Mesenchymal stem cell (in vitro differentiated cells and primary cell): Measurements from ENCODE around the gene RTP5.

Experiments used
- DNase-seq: peaks from one replicate; pipeline ENCODE4 v3.0.0-alpha.2; 2013
- H2AFZ ChIP-seq: one replicate; pipeline ENCODE4 v1.6.1; 2013; ENCODE audit warnings: low read depth, mild to moderate bottlenecking, control low read depth, inconsistent platforms, low read length, moderate library complexity
- H2AK5ac ChIP-seq: 2 replicates; pipeline ENCODE4 v1.6.1; 2013; ENCODE audit warnings: low read length, moderate library complexity, mild to moderate bottlenecking, inconsistent platforms; ENCODE audit not compliant: severe bottlenecking
- H2BK120ac ChIP-seq: one replicate; pipeline ENCODE4 v1.6.1; 2013; ENCODE audit warnings: low read depth, mild to moderate bottlenecking, inconsistent platforms, low read length, moderate library complexity
- H2BK12ac ChIP-seq, 2 experiments: one replicate each; pipeline ENCODE4 v1.6.1; 2013; ENCODE audit warnings: inconsistent platforms in 2 of 2, low read length in 2 of 2, mild to moderate bottlenecking in 2 of 2, moderate library complexity in 2 of 2, control low read depth in 1 of 2
- H2BK15ac ChIP-seq: one replicate; pipeline ENCODE4 v1.6.1; 2013; ENCODE audit warnings: mild to moderate bottlenecking, low read depth, inconsistent platforms; ENCODE audit not compliant: poor library complexity, severe bottlenecking
- H2BK5ac ChIP-seq: 2 replicates; pipeline ENCODE4 v1.6.1; 2013; ENCODE audit warnings: low read depth, mild to moderate bottlenecking, low read length, control low read depth, inconsistent platforms; ENCODE audit not compliant: poor library complexity, severe bottlenecking
- H3K14ac ChIP-seq, 2 experiments: one replicate each; pipeline ENCODE4 v1.6.1; 2013; ENCODE audit warnings: inconsistent platforms in 2 of 2, low read length in 2 of 2, control low read depth in 1 of 2, mild to moderate bottlenecking in 1 of 2, moderate library complexity in 1 of 2
- H3K18ac ChIP-seq, 2 experiments: one replicate each; pipeline ENCODE4 v1.6.1; 2013; ENCODE audit warnings: inconsistent platforms in 2 of 2, low read length in 2 of 2, control low read depth in 1 of 2, low read depth in 1 of 2, mild to moderate bottlenecking in 1 of 2
- H3K23ac ChIP-seq, 2 experiments: one replicate each; pipeline ENCODE4 v1.6.1; 2013; ENCODE audit warnings: inconsistent platforms in 2 of 2, low read length in 2 of 2, mild to moderate bottlenecking in 2 of 2, moderate library complexity in 2 of 2, control low read depth in 1 of 2
- H3K27ac ChIP-seq: 2 replicates; pipeline ENCODE4 v1.5.1; 2013; ENCODE audit warnings: mild to moderate bottlenecking, moderate library complexity, low read length, control low read depth, inconsistent platforms; ENCODE audit not compliant: poor library complexity, severe bottlenecking
- H3K27me3 ChIP-seq, 2 experiments: 2 replicates each; pipeline versions ENCODE4 v1.6.1 to v1.7.0; 2013; ENCODE audit warnings: low read length in 2 of 2, mild to moderate bottlenecking in 2 of 2, moderate library complexity in 2 of 2, control low read depth in 1 of 2, inconsistent platforms in 1 of 2; ENCODE audit not compliant: control insufficient read depth in 1 of 2, insufficient read depth in 1 of 2
- H3K36me3 ChIP-seq, 2 experiments: 2 replicates each; pipeline versions ENCODE4 v1.6.1 to v1.7.0; 2013; ENCODE audit warnings: low read length in 2 of 2, control low read depth in 1 of 2, inconsistent platforms in 1 of 2, low read depth in 1 of 2, mild to moderate bottlenecking in 1 of 2; ENCODE audit not compliant: insufficient read depth in 2 of 2, control insufficient read depth in 1 of 2
- H3K4ac ChIP-seq, 2 experiments: one replicate each; pipeline ENCODE4 v1.6.1; 2013; ENCODE audit warnings: inconsistent platforms in 2 of 2, low read length in 2 of 2, mild to moderate bottlenecking in 2 of 2, moderate library complexity in 2 of 2, control low read depth in 1 of 2, low read depth in 1 of 2
- H3K4me1 ChIP-seq: 2 replicates; pipeline ENCODE4 v1.6.1; 2013; ENCODE audit warnings: low read depth, low read length, control low read depth; ENCODE audit not compliant: control insufficient read depth, insufficient read depth
- H3K4me2 ChIP-seq: 2 replicates; pipeline ENCODE4 v1.6.1; 2013; ENCODE audit warnings: low read length, mild to moderate bottlenecking, inconsistent platforms; ENCODE audit not compliant: poor library complexity, severe bottlenecking
- H3K4me3 ChIP-seq, 2 experiments: 2 replicates each; pipeline versions ENCODE4 v1.5.1 to v1.7.0; 2013; ENCODE audit warnings: low read length in 2 of 2, mild to moderate bottlenecking in 2 of 2, control low read depth in 1 of 2, low read depth in 1 of 2; ENCODE audit not compliant: insufficient read depth in 1 of 2
- H3K79me1 ChIP-seq: replicated peaks from 2 replicates; pipeline ENCODE4 v1.6.1; 2013; ENCODE audit warnings: mild to moderate bottlenecking, control low read depth, low read length, inconsistent platforms; ENCODE audit not compliant: poor library complexity, severe bottlenecking
- H3K9ac ChIP-seq: 2 replicates; pipeline ENCODE4 v1.7.0; 2013; ENCODE audit warnings: mild to moderate bottlenecking, low read length, moderate library complexity
- H3K9me3 ChIP-seq: 2 replicates; pipeline ENCODE4 v1.7.0; 2013; ENCODE audit warnings: mild to moderate bottlenecking, low read length; ENCODE audit not compliant: control insufficient read depth
- H4K8ac ChIP-seq: one replicate; pipeline ENCODE4 v1.6.1; 2013; ENCODE audit warnings: inconsistent platforms, mild to moderate bottlenecking, low read length, moderate library complexity
- H4K91ac ChIP-seq: one replicate; pipeline ENCODE4 v1.6.1; 2013; ENCODE audit warnings: mild to moderate bottlenecking, low read length, inconsistent platforms
- WGBS: methylation state at CpG from one replicate; pipeline ENCODE4 v1.1.7; 2013; ENCODE audit warnings: mixed read lengths; 5-methylcytosine and 5-hydroxymethylcytosine counted together

RTP5 gene

GRCh38 chr2:241844831-241845578, 24.5 kb upstream of the RTP5 start:
- H3K27ac ChIP-seq = no peak overlapping the region
- 91% methylated on average over 37 of the region's 37 CpGs for WGBS
- no peak overlapping the region for H2AK5ac ChIP-seq
- H3K4me3 ChIP-seq = no peak overlapping the region
- H2AFZ ChIP-seq = no peak overlapping the region
- H3K36me3 ChIP-seq = no peaks in the 10 kb centered on the region
- no peak overlapping the region for H2BK12ac ChIP-seq
- H3K9ac ChIP-seq = no peak overlapping the region
- H4K91ac ChIP-seq = no peak overlapping the region
- peaks cover 20 to 27% of the 10 kb centered on the region in 2 experiments for H3K27me3 ChIP-seq
- H4K8ac ChIP-seq = no peak overlapping the region
- no peak overlapping the region for H3K4me2 ChIP-seq
- H3K23ac ChIP-seq = no peak overlapping the region
- H3K4me1 ChIP-seq = peaks cover 12% of the 10 kb centered on the region
- no peak overlapping the region for H2BK5ac ChIP-seq
- peak overlapping the region in 1 of 2 experiments; percentile 26 for H3K18ac ChIP-seq
- no peaks in the 10 kb centered on the region for H3K79me1 ChIP-seq
- no peak overlapping the region for H3K14ac ChIP-seq
- H2BK120ac ChIP-seq = no peak overlapping the region
- no peaks in the 10 kb centered on the region for H3K9me3 ChIP-seq
- no peak overlapping the region for H3K4ac ChIP-seq
- H2BK15ac ChIP-seq = no peak overlapping the region
- DNase-seq = no peak

GRCh38 chr2:241846406-241846805, 23.1 kb upstream of the RTP5 start:
- Histone ChIP-seq H3K4me1 (peaks cover 12% of the 10 kb centered on the region), H2AK5ac (no peak overlapping the region), H3K18ac (no peak overlapping the region), H3K9me3 (no peaks in the 10 kb centered on the region), H3K14ac (peak overlapping the region in 1 of 2 experiments; percentile 32), H2BK120ac (no peak overlapping the region), H2AFZ (no peak overlapping the region), H2BK12ac (no peak overlapping the region), H3K27ac (no peak overlapping the region), H4K91ac (no peak overlapping the region), H3K4me3 (no peak overlapping the region), H2BK15ac (no peak overlapping the region), H3K27me3 (peaks cover 20 to 26% of the 10 kb centered on the region in 2 experiments), H3K9ac (no peak overlapping the region), H3K23ac (no peak overlapping the region), H3K4ac (no peak overlapping the region), H4K8ac (no peak overlapping the region), H3K79me1 (no peaks in the 10 kb centered on the region), H2BK5ac (no peak overlapping the region), H3K4me2 (no peak overlapping the region), H3K36me3 (no peaks in the 10 kb centered on the region)
- WGBS = 93% methylated on average over 22 of the region's 22 CpGs
- DNase-seq = no peak

GRCh38 chr2:241848761-241849615, 20.5 kb upstream of the RTP5 start:
- peak overlapping the region in 1 of 2 experiments; percentile 42 for H3K14ac ChIP-seq
- no peak for DNase-seq

More at GRCh38 chr2:241848761-241849615, 20.5 kb upstream of the RTP5 start:
- no peak overlapping the region for H3K9ac ChIP-seq
- no peak overlapping the region for H3K18ac ChIP-seq
- no peak overlapping the region for H2AK5ac ChIP-seq
- H2AFZ ChIP-seq = no peak overlapping the region
- no peak overlapping the region for H2BK12ac ChIP-seq
- H2BK5ac ChIP-seq = no peak overlapping the region
- H3K79me1 ChIP-seq = no peaks in the 10 kb centered on the region
- H4K91ac ChIP-seq = no peak overlapping the region
- no peaks in the 10 kb centered on the region for H3K36me3 ChIP-seq
- H3K4ac ChIP-seq = no peak overlapping the region
- peak overlapping the region; percentile 12 for H2BK15ac ChIP-seq
- H4K8ac ChIP-seq = no peak overlapping the region
- H3K27me3 ChIP-seq = peaks cover 20 to 36% of the 10 kb centered on the region in 2 experiments
- WGBS = 92% methylated on average over 39 of the region's 39 CpGs
- H3K4me2 ChIP-seq = no peak overlapping the region
- H2BK120ac ChIP-seq = no peak overlapping the region
- no peak overlapping the region for H3K23ac ChIP-seq
- H3K27ac ChIP-seq = no peak overlapping the region
- H3K9me3 ChIP-seq = no peaks in the 10 kb centered on the region
- H3K4me3 ChIP-seq = no peak overlapping the region
- H3K4me1 ChIP-seq = peaks cover 15% of the 10 kb centered on the region
